Measurements from ENCODE around the gene ASIC5.
"Not testable (repeated sequence)": the region's sequence is repeated elsewhere in the genome, so short reads cannot be mapped to it uniquely, and the experiment has no call there.

The ASIC5 gene

GRCh38 chr4:155866177-155866576 is at the start of gene ASIC5:
Gene ASIC5, minus strand, starts transcription at chr4:155866277. Its CDS starts 51 bp downstream, at chr4:155866226.
- no peak for DNase-seq

- DNase-seq: no peak
Measured at GRCh38 chr4:155914782-155915181, 48.7 kb upstream of the ASIC5 start.

GRCh38 chr4:155911905-155912304 is 45.8 kb upstream of the ASIC5 start:
- DNase-seq: no peak

GRCh38 chr4:155909615-155910226 is 43.6 kb upstream of the ASIC5 start:
- no peak for DNase-seq

GRCh38 chr4:155908187-155909139 is 42.4 kb upstream of the ASIC5 start:
- no peak for DNase-seq

- DNase-seq: no peak
Measured at GRCh38 chr4:155907556-155907955, 41.5 kb upstream of the ASIC5 start.

GRCh38 chr4:155906554-155907247 is 40.6 kb upstream of the ASIC5 start:
- DNase-seq: no peak

GRCh38 chr4:155904331-155904730 is 38.3 kb upstream of the ASIC5 start:
- DNase-seq: no peak

GRCh38 chr4:155903453-155903852 is 37.4 kb upstream of the ASIC5 start, which contains the start of gene TDO2:
Gene TDO2, plus strand, starts transcription at chr4:155903696. Its CDS starts 63 bp downstream, at chr4:155903759.
- no peak for DNase-seq

GRCh38 chr4:155901013-155901412 is 34.9 kb upstream of the ASIC5 start:
- no peak for DNase-seq

GRCh38 chr4:155900381-155900780 is 34.3 kb upstream of the ASIC5 start:
- no peak for DNase-seq

GRCh38 chr4:155899891-155900290 is 33.8 kb upstream of the ASIC5 start:
- no peak for DNase-seq

- DNase-seq: not testable (repeated sequence)
Measured at GRCh38 chr4:155898371-155898770, 32.3 kb upstream of the ASIC5 start.

GRCh38 chr4:155891058-155891457 is 25.0 kb upstream of the ASIC5 start:
- DNase-seq: no peak

GRCh38 chr4:155889946-155890345 is 23.9 kb upstream of the ASIC5 start:
- no peak for DNase-seq

- no peak for DNase-seq
Measured at GRCh38 chr4:155889031-155889793, 23.1 kb upstream of the ASIC5 start.

- no peak for DNase-seq
Measured at GRCh38 chr4:155887847-155888570, 21.9 kb upstream of the ASIC5 start.

- DNase-seq: no peak
Measured at GRCh38 chr4:155887045-155887444, 21.0 kb upstream of the ASIC5 start.

GRCh38 chr4:155885666-155886065 is 19.6 kb upstream of the ASIC5 start:
- DNase-seq: no peak

GRCh38 chr4:155883895-155884294 is 17.8 kb upstream of the ASIC5 start:
- no peak for DNase-seq

- DNase-seq: no peak
Measured at GRCh38 chr4:155881555-155881954, 15.5 kb upstream of the ASIC5 start.

GRCh38 chr4:155879767-155880166 is 13.7 kb upstream of the ASIC5 start:
- DNase-seq: no peak
